Brain microvascular endothelial cell (primary cell): ENCODE data around the gene ATP2B2.
"Not testable (repeated sequence)": the region's sequence is repeated elsewhere in the genome, so short reads cannot be mapped to it uniquely, and the experiment has no call there.

Experiments used
- DNase-seq: peaks from one replicate; pipeline ENCODE4 v3.0.0-alpha.2; 2020
- H3K27ac ChIP-seq: fragments of 250-450 bp; sonication (Bioruptor Pico); 2 replicates; pipeline ENCODE4 v1.5.1; 2020; ENCODE audit warnings: mild to moderate bottlenecking, moderate library complexity
- H3K27me3 ChIP-seq: fragments of 250-450 bp; sonication (Bioruptor Pico); replicated peaks from 2 replicates; pipeline ENCODE4 v1.5.1; 2020; ENCODE audit warnings: mild to moderate bottlenecking
- H3K36me3 ChIP-seq: fragments of 250-450 bp; sonication (Bioruptor Pico); replicated peaks from 2 replicates; pipeline ENCODE4 v1.5.1; 2020; ENCODE audit warnings: mild to moderate bottlenecking
- H3K4me3 ChIP-seq: 2 replicates; pipeline ENCODE4 v1.5.1; 2011; ENCODE audit warnings: low read depth, mild to moderate bottlenecking, control low read depth, low read length, moderate library complexity
- CTCF ChIP-seq: IDR thresholded peaks from 2 replicates; pipeline ENCODE4 v1.5.1; 2011; ENCODE audit warnings: low read depth, mild to moderate bottlenecking, moderate library complexity, low read length, control low read depth, inconsistent platforms; ENCODE audit errors: missing control alignments
- in situ Hi-C: cut with HindIII; loops from 2 replicates; pipeline ENCODE4 v1.10.0; 2017; ENCODE audit warnings: low sequenced_read_pairs, low pct_ligation_motif_present

Gene ATP2B2

GRCh38 chr3:10383850-10384248 is 121.5 kb downstream of the ATP2B2 start:
- Histone ChIP-seq H3K36me3 (no peaks in the 10 kb centered on the region), H3K27me3 (no peaks in the 10 kb centered on the region), H3K27ac (no peak overlapping the region), H3K4me3 (no peak overlapping the region)
- no peak for TF ChIP-seq CTCF
- DNase-seq, result no peak
- in situ Hi-C loops, result no loop called here

GRCh38 chr3:10382892-10383849 is 122.2 kb downstream of the ATP2B2 start:
- Histone ChIP-seq H3K4me3 (no peak overlapping the region), H3K27ac (no peak overlapping the region), H3K27me3 (no peaks in the 10 kb centered on the region), H3K36me3 (no peaks in the 10 kb centered on the region)
- no peak for TF ChIP-seq CTCF
- DNase-seq, result no peak
- in situ Hi-C loops, result no loop called here

- H3K4me3 ChIP-seq, in situ Hi-C loops, H3K27me3 ChIP-seq, DNase-seq, H3K36me3 ChIP-seq, H3K27ac ChIP-seq: not testable (repeated sequence)
Observed at GRCh38 chr3:10382445-10382844, 122.9 kb downstream of the ATP2B2 start.

DNA sequence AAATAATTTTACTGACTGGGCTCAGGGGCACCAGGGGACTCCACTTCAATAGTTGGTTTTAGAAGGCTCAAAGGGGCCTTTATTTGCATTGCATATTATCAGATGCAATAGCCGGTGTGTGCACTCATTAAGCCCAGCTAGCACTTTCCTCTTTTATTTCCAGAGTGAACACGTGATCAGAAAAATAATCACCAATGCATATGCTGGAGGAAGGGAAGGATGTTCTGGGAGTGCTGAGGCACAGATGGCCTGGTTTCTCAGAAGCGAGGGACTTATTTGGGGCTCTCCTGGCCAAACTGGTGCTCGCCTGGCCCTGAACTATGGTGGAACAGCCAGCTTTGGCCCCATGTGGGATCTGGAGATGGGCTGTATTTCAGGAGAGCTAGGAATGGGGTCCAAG is 124.0 kb downstream of the ATP2B2 start:
- H3K27me3 ChIP-seq, result no peaks in the 10 kb centered on the region
- no peak overlapping the region for H3K4me3 ChIP-seq
- no peaks in the 10 kb centered on the region for H3K36me3 ChIP-seq
- DNase-seq, result no peak
- no peak overlapping the region for H3K27ac ChIP-seq
- in situ Hi-C loops, result no loop called here
- no peak for TF ChIP-seq CTCF

GRCh38 chr3:10380906-10381305 is 124.5 kb downstream of the ATP2B2 start:
- Histone ChIP-seq H3K36me3 (no peaks in the 10 kb centered on the region), H3K27me3 (no peaks in the 10 kb centered on the region), H3K27ac (no peak overlapping the region), H3K4me3 (no peak overlapping the region)
- no peak for TF ChIP-seq CTCF
- no peak for DNase-seq
- in situ Hi-C loops, result no loop called here

- Histone ChIP-seq H3K4me3 (no peak overlapping the region), H3K36me3 (no peaks in the 10 kb centered on the region), H3K27me3 (no peaks in the 10 kb centered on the region), H3K27ac (no peak overlapping the region)
- no peak for TF ChIP-seq CTCF
- in situ Hi-C loops, result no loop called here
- DNase-seq, result no peak
Observed at GRCh38 chr3:10379961-10380360, 125.4 kb downstream of the ATP2B2 start.
